NCI-H526 treated with DMSO at 0.1 percent for 48 hours (cell line): ENCODE results near the gene DNM2.
"Not testable (repeated sequence)": the region's sequence is repeated elsewhere in the genome, so short reads cannot be mapped to it uniquely, and the experiment has no call there.

Source experiments
- DNase-seq: peaks from one replicate; lab custom pipeline; 2025; lab: John Stamatoyannopoulos, UW

Gene DNM2

GRCh38 chr19:10870501-10870954 lies 152.6 kb downstream of the DNM2 start:
- no peak for DNase-seq

DNA sequence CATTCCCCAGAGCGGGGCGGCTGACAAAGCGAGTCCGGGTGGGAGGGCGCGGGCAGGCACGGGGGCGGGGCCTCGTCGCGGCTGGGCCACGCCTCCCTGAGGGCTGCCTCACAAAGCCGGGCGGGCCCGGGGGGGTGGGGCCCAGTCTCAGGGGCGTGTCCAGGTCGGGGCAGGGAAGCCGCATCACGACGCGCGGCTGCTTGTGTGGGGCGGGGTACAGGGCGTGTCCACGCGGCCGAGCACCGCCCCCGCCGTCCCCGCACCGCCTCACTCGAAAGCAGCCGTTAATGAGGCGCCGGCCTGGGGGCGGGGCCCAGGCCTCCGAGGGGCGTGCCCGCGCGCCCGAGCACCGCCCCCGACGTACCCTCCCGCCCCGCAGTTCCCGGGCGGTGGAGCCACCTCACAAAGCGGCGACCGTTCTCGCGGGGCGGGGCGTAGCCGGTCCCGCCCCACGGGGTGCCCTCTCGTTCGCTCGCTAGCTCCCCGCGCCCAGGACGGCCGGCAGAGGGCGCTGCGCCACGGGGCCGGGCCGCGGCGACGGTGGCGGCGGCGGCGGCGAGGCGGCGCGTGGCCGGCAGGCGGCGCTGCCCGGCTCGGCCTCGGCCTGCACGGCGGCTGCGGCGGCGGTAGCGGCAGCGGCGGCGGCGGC lies 153.2 kb downstream of the DNM2 start, which contains the start of gene CARM1:
Gene CARM1 (plus strand): TSS at position 599 of the 649 bp plus-strand sequence. CDS start 150 bp downstream, outside the sequence.
- peak; percentile 83 for DNase-seq

DNA sequence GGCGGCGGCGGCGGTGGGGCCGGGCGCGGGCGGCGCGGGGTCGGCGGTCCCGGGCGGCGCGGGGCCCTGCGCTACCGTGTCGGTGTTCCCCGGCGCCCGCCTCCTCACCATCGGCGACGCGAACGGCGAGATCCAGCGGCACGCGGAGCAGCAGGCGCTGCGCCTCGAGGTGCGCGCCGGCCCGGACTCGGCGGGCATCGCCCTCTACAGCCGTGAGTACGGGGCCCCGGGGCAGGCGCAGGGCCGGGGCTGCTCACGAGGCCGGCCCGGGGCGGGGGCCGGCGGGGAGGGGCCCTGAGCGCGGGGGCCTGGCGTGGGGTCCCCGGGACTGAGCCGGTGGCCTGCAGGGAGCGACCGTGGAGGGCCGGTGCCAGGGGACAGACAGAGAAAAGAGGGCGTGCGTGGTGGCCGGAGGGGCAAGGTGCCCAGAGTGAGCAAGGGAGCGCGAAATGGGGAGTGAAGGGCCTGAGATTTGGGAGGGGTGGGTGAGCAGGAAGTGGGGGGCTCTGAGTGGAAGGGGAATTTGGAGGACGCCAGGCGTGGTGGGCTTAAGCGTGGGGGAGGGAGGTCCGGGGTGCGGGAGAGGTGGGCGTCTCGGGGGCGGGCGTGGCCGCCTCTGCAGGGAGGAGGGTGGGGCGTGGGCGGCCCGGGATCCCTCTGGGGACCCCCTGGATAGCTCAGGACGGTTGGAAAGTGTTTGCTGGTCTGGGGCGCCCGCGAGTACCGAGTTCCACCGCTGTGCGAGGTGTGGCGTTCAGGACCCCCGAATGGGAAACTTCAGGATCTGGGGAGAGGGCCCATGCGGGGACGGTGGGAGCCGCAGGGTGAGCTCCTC lies 154.0 kb downstream of the DNM2 start:
- no peak for DNase-seq

GRCh38 chr19:10872546-10873107 lies 154.7 kb downstream of the DNM2 start:
- no peak for DNase-seq

- DNase-seq = no peak
Observed at GRCh38 chr19:10874024-10874423, 156.1 kb downstream of the DNM2 start.

- DNase-seq = no peak
Observed at GRCh38 chr19:10876459-10877240, 158.8 kb downstream of the DNM2 start.

DNA sequence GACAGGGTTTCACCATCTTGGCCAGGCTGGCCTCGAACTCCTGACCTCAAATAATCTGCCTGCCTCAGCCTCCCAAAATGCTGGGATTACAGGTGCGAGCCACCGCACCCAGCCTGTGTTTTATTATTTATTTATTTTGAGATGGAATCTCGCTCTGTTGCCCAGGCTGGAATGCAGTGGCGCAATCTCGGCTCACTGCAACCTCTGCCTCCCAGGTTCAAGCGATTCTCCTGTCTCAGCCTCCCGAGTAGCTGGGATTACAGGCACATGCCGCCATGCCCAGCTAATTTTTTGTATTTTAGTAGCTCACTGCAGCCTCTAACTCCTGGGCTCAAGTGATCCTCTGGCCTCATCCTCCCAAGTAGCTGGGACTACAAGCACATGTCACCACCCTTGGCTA lies 159.7 kb downstream of the DNM2 start:
- not testable (repeated sequence) for DNase-seq

DNA sequence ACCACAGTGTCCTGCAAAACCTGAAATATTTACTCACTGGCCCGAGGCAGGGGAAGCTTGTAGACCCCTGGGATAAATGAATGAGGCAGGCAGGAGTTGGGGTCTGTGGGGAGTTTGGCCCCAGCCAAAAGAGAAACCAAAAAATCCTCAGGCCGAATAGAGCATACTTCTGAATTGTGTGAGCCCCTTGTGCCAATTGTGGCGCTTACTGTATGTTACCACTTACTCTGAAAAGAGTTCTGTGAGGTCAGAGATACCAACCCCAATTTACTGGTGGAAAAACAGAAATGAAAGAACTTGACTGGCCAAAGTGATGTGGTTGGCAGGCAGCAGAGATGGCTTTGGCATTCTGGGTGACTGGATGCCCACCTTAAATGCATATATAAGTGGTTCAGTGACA lies 160.4 kb downstream of the DNM2 start:
- DNase-seq = no peak
